T1000 (cell line): ENCODE measurements around the gene PRDM15.

Source experiments
- DNase-seq: peaks from one replicate; lab custom pipeline; 2025; ENCODE audit warnings: mixed read lengths; lab: John Stamatoyannopoulos, UW

PRDM15 gene

GRCh38 chr21:41879190-41879998, at the start of gene PRDM15:
Gene PRDM15 (minus strand): TSS chr21:41879344. CDS start chr21:41860363, 18,981 bp downstream.
- DNase-seq = peak; percentile 40

- no peak for DNase-seq
These were observed 49.6 kb upstream of the PRDM15 start for GRCh38 chr21:41928621-41929220.

- no peak for DNase-seq
These were observed 48.7 kb upstream of the PRDM15 start for GRCh38 chr21:41927727-41928409.

- DNase-seq = no peak
These were observed 47.6 kb upstream of the PRDM15 start for GRCh38 chr21:41926807-41927171.

- DNase-seq = no peak
These were observed 47.1 kb upstream of the PRDM15 start for GRCh38 chr21:41926117-41926806.

- DNase-seq = no peak
These were observed 46.6 kb upstream of the PRDM15 start for GRCh38 chr21:41925767-41926116.

- DNase-seq = no peak
These were observed 45.2 kb upstream of the PRDM15 start for GRCh38 chr21:41924368-41924754.

- DNase-seq = no peak
These were observed 44.7 kb upstream of the PRDM15 start for GRCh38 chr21:41923631-41924367.

GRCh38 chr21:41923186-41923585, 44.0 kb upstream of the PRDM15 start:
- no peak for DNase-seq

- DNase-seq = no peak
These were observed 41.9 kb upstream of the PRDM15 start for GRCh38 chr21:41921021-41921420.

GRCh38 chr21:41920476-41920875, 41.3 kb upstream of the PRDM15 start:
- DNase-seq = no peak

- DNase-seq = no peak
These were observed 40.7 kb upstream of the PRDM15 start for GRCh38 chr21:41919666-41920398.

- no peak for DNase-seq
These were observed 39.6 kb upstream of the PRDM15 start for GRCh38 chr21:41918561-41919358.

- DNase-seq = no peak
These were observed 38.4 kb upstream of the PRDM15 start for GRCh38 chr21:41917531-41917930.

- DNase-seq = no peak
These were observed 37.8 kb upstream of the PRDM15 start for GRCh38 chr21:41916888-41917433.

GRCh38 chr21:41914965-41915364, 35.8 kb upstream of the PRDM15 start:
- no peak for DNase-seq

- no peak for DNase-seq
These were observed 35.2 kb upstream of the PRDM15 start for GRCh38 chr21:41914358-41914757.

GRCh38 chr21:41913230-41913629, 34.1 kb upstream of the PRDM15 start:
- DNase-seq = no peak

GRCh38 chr21:41908829-41909228, 29.7 kb upstream of the PRDM15 start:
- no peak for DNase-seq
